ENCODE measurements around the gene DLGAP4.
"Not testable (repeated sequence)": the region's sequence is repeated elsewhere in the genome, so short reads cannot be mapped to it uniquely, and the experiment has no call there.

DLGAP4 gene

DNA sequence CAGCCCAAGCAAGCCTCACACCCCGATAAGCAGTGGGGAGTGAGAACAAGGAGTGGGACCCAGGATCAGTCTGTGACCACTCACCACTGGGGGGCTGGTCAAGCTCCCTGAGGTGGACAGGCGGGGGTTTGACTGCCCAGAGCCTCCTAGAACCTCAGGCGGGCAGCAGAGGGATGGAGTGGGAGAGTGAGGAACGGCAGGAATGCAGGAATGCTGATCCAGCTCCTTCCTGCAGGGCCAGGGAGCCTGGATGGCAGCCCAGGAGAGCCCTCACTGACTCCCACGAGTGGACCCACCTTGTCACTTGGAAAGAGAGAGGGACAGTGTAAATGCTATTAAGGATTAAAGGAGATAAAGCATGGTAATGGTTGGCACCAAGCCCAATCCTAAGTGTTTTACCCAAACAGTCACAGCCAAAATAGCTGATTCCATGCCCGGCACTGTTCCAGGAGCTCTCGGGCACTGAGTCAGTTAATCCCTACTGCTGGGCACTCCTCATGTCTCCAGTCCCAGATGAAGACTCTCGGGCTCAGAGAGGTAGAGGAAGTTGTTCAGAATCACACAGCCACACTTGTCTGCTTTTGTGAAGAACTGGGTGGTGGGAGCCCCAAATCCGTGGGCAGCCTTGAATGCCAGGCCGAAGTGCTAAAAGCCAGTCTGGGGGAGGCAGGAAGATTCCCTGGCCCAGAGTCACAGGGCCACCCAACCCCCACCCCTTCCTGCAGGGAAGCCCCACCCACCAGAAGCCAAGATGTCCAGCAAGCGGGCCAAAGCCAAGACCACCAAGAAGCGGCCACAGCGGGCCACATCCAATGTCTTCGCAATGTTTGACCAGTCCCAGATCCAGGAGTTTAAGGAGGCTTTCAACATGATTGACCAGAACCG lies 238.2 kb downstream of the DLGAP4 start:
- DNase-seq: no peak

DNA sequence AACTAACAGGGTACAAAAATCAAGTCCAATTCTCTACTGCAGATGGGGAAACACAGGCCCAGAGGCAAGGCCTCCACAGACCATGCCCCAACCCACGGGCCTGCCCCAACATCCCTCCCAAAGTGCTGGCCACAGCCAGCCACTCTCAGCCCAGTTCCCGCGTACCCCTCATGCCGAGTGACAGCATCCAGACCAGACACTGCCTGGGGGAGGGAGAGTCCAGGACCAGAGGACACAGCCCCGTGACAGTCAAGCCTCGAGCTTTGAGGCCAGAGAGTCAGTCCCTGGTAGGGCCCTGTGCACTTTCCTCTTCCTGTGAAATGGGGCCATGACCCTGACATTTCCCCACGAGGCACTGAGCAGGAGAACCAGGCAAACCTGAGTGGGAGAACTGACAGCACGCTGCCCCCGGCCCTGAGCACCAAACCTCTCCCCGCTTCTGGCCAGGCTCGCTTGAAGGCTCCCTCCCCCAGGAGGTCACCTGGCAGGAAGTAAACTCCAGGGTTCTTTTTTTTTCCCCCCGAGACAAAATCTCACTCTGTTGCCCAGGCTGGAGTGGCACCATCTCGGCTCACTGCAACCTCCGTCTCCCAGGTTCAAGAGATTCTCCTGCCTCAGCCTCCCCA lies 240.1 kb downstream of the DLGAP4 start:
- no peak for DNase-seq

DNA sequence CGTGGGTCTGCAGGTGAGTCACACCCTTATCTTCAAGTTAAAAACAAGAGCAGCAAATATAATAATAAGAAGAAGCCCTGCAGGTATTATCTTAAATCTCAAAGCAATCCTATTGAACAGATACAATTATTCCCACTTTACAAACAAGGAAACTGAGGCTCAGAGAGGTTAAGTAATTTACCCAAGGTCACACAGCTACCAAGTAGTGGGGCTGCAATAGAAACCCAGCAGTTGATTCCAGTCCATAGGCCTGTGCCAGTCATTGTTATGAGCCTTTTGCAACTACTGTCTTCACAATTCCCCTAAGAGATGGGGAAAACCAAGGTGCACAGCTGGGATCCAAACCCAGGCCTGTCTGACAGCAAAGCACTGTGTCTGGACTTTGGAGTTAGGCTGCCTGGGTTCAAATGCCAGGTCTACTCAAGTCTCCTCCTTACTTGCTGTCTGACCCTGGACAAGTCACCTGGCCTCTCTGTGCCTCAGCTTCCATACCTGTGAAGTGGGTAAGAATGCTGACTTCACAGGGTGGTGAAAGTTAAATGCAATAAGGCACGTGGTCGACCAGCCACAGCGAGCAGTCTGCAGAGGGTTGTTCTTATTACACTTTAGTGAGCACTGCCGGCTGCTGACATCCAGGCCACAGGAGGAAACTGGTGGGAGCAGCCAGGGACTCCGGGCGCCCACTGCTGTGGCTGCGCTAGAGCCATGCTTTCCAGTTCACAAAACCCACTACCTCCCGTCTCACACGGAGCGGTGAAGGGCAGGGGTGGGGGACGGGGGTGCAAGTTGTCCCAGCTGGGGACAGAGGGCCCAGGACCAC lies 241.3 kb downstream of the DLGAP4 start:
- no peak for DNase-seq

DNA sequence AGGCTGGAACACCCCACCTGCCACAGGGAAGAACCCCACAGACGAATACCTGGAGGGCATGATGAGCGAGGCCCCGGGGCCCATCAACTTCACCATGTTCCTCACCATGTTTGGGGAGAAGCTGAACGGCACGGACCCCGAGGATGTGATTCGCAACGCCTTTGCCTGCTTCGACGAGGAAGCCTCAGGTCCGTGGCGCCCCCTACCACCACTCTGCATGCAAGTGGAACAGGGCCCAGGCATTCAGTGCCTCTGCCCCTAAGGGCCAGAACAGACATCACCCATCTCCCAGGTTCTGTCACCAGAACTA lies 241.8 kb downstream of the DLGAP4 start:
- no peak for DNase-seq

DNA sequence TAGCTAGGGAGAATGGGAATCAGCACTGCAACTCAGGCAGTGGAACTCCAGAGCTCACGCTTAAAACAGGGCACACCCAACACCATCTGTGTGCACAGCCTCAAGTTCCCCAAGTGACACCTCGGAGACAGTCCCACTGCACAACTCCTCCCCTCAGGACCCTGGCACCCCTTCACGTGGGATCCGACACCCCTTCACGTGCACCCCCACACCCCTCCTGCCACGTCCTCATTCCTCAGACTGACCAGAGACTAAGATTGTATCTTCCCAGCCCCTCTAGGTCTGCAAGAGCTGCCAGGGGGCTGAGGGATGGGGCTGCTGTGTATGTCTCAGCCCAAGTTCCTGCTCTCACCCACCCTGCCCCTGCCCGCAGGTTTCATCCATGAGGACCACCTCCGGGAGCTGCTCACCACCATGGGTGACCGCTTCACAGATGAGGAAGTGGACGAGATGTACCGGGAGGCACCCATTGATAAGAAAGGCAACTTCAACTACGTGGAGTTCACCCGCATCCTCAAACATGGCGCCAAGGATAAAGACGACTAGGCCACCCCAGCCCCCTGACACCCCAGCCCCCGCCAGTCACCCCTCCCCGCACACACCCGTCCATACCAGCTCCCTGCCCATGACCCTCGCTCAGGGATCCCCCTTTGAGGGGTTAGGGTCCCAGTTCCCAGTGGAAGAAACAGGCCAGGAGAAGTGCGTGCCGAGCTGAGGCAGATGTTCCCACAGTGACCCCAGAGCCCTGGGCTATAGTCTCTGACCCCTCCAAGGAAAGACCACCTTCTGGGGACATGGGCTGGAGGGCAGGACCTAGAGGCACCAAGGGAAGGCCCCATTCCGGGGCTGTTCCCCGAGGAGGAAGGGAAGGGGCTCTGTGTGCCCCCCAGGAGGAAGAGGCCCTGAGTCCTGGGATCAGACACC lies 242.8 kb downstream of the DLGAP4 start:
- no peak for DNase-seq

DNA sequence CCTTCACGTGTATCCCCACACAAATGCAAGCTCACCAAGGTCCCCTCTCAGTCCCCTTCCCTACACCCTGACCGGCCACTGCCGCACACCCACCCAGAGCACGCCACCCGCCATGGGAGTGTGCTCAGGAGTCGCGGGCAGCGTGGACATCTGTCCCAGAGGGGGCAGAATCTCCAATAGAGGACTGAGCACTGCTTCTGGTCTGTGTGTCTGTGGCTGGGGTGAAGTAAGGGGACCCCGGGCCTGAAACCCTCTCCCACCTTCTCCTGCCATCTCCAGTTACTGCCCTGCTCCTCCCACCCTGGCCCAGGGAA lies 243.4 kb downstream of the DLGAP4 start:
- no peak for DNase-seq

DNA sequence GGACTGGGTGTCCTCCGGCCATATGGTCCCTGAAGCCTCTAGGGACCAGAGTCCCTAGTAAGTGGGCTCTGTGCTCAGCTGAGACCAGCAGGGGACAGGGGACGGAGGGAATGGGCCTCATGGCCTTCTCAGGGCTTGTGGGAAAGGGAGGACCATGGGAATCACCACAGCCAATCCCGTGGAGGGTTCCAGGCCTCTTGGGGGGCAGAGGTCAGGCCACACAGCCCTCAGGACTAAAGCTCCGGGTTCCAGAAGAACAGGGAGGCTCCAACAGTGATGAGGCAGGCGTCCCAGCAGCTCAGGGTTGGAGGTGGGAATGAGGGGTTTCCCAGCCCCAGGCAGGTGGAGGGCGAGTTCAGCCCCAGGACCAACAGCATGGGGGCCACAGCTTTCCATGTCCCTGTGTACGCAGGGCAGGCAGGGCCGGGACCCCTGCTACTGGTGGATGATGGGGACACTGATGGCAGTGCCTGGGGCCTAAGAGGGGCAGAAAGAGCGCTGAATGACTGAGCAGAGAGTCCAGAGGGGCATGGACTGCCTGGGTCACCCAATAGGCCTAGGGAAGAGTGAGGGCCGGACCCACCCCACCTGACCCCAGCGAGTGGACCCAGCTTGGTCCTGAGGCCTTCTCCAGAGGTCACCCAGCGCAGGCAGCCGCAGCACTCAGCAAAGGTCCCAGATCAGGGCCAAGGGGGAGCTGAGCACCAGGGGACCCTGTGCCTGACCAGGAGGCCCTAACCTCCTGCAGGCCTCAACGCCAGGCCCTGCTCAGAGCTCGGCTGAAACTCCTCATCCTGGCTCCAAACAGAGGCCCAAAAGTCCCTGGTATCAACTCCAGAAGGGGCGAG lies 244.0 kb downstream of the DLGAP4 start:
- no peak for DNase-seq

DNA sequence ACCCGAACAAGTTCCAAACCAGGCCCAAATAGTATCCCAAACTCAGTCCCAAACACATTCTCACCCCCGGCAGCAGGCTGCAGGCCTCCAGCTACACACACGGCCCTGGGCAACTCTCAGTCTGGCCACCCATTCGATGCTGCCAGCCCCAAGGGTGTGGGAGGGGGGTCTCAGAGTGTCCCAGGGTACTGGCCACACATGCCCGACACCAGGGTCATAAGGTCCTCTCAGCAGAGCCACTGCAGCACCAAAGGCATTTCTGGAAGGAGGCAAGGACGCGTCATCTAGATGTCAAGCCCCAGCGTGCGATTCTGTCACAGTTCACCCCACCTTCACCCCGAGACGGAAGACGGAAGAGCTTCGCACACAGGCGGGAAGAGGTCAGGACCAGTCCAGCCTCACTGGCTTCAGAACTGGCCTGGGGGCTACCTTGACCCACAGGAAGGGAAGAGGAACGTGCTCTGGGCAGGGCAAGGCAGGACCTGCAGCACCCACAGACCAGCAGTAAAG lies 244.7 kb downstream of the DLGAP4 start:
- DNase-seq: no peak

DNA sequence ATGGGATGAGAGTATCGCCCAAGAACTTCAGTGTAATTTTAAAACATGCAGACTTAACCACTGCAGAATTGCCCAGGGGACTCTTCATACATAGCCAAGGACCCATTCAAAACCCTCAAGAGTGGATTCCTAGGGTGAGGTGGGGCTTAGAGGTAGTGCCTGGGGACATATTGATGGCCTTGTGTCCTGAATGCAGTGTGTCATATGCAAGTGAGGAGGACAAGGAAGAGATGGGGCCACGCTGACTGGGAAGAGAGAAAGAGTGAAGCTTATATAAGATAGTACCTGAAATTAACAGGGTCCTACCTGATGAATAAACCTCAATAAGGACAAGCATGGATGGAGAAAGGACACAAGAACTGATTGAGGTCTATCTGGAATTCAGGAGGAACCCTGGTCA lies 249.1 kb downstream of the DLGAP4 start:
- DNase-seq: no peak

DNA sequence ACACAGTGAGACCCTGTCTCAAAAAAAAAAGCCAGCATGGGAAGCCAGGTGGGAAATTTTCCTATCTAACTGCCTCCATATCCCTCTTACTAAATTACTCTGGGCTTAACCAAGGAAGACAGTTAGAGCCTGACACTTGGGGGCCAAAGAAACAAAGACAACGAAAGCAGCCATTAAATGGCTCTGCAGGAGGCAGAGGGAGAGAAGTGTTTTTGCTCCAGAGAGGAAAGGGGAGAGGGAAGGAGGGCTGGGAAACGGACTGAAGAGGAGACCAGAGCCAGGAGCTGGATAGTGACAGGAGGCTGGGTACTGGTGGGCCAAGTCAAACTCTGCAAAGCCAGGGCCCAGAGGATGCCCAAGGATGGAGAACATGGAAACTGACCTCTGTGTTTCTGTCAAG lies 256.6 kb downstream of the DLGAP4 start:
- no peak for DNase-seq

DNA sequence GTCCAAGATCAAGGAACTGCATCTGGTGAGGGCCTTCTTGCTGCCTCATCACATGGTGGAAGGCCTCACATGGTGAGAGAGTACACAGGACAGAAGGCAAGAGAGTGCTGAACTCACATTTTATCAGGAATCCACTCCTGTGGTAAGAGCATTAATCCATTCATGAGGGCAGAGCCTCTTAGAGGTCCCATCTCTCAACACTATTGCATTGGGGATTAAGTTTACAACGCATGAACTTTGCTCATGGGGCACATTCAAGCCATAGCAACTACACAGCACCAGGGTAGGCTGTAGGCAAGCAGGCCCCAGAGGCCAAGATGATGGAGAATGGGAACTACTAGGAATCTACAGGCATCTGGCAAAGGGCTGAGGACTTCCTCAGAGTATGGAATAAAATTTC lies 257.2 kb downstream of the DLGAP4 start:
- DNase-seq: no peak

DNA sequence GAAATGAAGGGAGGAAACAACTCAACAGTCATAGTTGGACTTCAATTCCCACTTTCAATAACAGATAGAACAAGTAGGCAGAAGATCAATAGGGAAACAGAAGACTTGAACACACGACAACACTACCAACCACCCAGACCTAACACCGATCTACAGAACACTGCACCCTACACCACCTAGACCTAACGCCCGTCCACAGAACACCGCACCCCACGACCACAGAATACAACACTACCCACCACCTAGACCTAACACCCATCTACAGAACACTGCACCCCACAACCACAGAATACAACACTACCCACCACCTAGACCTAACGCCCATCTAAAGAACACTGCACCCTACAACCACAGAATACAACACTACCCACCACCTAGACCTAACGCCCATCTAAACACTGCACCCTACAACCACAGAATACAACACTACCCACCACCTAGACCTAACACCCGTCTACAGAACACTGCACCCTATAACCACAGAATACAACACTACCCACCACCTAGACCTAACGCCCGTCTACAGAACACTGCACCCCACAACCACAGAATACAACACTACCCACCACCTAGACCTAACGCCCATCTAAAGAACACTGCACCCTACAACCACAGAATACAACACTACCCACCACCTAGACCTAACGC lies 258.1 kb downstream of the DLGAP4 start:
- DNase-seq: not testable (repeated sequence)

DNA sequence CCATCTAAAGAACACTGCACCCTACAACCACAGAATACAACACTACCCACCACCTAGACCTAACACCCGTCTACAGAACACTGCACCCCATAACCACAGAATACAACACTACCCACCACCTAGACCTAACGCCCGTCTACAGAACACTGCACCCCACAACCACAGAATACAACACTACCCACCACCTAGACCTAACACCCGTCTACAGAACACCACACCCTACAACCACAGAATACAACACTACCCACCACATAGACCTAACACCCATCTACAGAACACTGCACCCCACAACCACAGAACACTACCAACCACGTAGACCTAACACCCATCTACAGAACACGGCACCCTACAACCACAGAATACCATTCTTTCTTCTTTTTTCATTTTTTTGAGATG lies 258.6 kb downstream of the DLGAP4 start:
- DNase-seq: not testable (repeated sequence)

DNA sequence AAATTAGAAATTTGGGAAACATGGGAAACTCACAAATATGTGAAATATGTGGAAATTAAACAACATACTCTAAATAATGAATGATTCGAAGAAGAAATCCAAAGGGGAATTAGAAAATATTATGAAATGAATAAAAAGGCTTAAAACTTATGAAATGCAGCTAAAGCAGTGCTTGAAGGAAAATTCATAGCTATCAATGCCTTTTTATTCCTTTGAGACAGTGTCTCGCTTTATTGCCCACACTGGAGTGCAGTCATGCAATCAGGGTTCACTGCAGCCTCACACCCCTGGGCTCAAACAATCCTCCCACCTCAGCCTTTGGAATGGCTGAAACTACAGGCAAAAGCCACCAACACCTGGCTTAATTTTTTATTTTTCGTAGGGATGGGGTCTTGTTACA lies 259.4 kb downstream of the DLGAP4 start:
- DNase-seq: no peak

DNA sequence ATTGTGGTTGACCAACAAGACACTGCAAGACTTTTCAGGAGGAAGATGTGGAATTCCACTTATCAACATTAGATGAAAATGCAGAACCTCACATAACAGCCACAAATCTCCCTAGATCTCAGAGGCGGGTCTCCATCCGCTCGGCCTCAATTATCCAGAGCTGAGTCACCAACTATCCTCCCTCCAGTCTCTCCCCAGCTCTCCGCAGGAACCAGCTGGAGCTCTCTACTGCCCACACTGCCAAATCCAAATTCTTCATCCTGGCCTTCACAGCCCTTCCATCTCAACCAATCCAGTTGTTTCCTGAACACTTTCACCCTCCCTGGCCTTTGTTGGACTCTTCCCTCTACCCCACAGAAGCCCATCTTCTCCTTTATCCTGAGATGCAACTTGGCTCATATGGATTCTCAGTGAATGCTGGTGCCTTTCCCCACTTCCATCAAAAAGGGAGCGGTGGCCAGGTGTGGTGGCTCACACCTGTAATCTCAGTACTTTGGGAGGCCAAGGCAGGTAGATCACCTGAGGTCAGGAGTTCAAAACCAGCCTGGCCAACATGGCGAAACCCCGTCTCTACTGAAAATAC lies 263.8 kb downstream of the DLGAP4 start:
- no peak for DNase-seq

DNA sequence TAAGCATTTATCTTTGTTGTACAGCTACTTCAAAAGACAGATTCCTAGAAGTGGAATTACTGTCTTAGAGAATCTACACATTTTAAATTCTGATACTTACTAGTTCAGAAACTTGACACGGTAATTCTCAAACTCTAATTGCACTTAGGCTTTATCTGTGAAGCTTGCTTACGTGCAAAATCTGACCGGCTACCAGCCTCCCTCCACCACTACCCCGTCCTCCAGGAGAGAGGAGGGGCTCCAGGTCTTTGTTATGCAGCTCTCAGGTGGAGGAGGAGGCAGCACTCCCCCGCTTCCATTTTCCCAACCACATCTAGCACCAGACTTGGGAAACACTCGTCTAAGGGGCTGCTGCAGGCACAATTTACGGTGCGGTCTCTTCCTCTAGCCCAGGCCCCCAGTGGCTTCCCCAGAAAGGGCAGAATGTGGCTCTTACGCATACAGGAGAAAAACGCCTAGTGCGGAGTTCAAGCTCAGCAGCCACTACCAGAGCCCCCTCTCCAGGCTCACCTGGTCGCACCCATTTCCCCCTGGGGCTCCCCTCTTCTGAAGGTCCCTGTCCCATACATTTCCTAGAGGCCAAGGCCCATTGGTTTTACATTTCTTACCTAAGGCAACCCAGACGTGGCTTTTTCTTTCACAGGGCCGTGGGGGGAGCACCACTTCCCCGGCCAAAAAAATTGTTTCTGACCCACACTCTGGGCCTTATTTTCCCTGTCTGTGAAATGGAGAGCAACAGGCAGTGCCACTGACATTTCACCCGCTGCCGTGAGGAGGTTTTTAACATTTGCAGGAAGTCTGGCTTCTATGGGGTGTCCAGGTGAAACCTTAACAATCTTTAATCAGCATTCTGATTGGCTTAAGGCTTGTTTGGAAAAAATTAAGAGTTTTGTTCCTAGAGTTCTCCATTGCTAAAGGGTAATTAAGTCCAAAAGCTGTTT lies 265.7 kb downstream of the DLGAP4 start:
- no peak for DNase-seq

DNA sequence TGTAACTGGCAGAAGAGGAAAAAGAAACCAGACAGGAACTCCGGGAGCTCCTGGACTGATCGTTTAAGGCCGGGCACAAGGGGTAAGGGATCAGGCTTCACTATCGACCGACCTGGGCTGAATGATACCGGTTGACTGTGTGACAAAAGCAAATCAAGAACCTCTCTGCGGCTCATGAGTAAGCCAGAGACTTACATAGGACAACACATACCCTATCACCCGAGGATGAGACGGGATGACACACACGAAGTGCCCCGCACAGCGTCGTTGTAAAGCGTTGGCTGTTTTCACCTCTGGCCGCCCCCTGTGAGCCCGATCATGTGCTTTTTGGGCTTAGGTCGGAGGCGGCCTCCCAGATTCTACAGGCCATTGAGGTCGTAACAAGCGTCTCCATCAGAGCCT lies 266.6 kb downstream of the DLGAP4 start:
- DNase-seq: no peak

DNA sequence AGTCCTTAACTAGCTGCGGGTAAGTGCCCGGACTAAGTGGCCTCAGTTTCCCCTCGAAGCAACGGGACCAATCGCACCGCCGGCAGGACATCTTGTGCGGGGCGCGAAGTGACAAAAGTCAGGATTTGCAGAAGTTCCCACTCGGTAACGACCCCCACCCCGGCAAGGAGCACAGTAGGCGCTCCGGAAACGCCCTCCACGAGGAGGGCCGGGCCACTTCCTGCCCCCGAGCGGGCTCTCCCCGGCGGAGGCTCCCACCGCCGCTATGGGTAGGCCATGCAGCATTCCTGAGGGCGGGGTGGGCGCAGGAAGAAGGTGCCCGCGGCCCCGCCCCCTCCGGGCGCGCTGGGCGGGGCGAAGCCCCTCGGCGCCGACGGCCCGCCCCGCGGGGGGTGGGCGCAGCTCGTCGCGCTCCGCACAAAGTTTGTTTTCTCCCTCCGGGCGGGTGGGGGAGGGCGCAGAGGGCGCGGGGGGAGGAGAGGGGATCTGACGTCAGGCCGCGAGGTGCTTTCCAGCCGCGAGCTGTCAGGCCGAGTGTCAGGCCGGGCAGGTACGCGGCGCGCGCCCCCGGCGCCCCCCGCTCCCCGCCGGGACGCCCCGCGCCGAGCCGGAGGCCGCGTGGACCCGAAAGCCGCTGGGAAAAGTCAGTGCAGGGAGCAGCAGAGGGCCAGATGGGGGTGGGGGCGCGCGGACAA lies 267.1 kb downstream of the DLGAP4 start, which contains the start of gene TGIF2:
TGIF2 (plus strand) TSS at position 495 of the 695 bp plus-strand sequence. CDS start 5,178 bp downstream, outside the sequence.
- peak; percentile 93 to 96 for DNase-seq

Data from SW 1271 (cell line).